Stimulated activated CD8-positive, alpha-beta memory T cell treated with anti-CD3 and anti-CD28 coated beads, Interleukin-7, amount 100 ng/mL, for 1 hour (primary cell): ENCODE data around the gene TNNI2.

Experiments used
- DNase-seq, 2 donors: peaks; one replicate each; pipeline ENCODE4 v3.0.0-alpha.2; 2020; ENCODE audit warnings: low read depth in 2 of 2

TNNI2 gene

DNA sequence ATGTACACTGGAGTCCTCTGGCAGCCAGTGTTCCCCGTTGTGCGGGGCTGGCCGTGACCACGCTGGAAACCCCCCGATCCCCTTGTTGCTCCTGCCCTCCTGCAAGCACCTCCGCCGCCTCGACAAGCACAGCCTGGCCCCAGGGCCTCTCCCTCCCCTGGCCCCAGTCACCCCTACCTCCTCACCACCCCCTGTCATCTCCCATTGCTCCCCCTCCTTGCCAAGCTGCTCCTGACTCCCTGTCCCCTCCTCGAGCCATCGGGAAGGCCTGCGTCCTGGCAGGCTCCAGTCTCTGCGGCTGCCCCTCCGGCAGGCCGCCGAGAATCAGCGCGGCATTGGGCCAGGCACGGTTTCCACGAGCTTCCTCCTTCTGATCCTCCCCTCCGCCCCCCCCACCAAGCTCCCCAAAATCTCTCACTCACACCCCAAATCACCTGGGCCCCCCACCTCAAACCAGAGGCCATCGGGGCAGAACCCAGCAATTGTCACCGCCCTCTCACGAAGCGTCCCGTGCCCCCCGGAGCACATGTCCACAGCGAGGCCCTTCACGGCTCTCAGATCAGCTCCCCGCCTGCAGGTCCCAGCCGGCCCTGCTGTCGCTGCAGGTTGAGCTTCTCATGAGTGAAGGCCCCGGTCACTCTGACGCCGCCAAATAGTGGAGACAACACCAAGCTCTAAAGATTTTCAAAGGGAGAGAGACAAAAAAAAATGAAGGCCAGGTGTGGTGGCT lies 8.4 kb downstream of the TNNI2 start:
- no peak for DNase-seq

DNA sequence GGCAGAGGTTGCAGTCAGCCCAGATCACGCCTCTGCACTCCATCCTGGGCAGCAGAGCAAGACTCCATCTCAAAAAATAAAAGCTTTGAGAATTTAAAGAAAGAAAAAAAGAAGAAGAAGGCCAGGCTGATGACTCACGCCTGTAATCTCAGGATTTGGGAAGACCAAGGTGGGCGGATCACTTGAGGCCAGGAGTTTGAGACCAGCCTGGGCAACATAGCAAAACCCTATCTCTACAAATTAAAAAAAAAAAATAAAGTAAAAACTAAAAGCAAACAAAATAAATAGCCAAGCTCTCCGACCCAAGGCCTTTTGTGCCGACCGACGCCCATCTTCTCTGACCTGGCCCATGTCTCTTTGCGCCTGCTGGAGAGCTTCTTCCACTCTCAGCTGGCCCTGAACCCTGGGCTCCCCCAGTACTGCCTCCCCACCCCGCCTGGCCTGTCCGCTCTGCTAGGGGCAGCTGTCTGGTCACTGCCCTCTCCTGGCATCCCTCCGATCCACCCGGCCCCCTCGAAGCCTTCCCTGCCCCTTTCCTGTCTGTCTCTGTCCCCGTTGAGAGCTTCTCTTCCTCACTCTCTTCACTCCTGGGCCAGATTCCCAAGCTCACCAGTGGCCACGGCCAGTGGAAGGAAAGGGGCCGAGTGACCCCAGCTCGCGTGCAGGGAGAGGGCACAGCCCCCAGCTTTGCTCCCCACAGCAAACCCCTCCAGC lies 9.3 kb downstream of the TNNI2 start:
- DNase-seq: no peak

DNA sequence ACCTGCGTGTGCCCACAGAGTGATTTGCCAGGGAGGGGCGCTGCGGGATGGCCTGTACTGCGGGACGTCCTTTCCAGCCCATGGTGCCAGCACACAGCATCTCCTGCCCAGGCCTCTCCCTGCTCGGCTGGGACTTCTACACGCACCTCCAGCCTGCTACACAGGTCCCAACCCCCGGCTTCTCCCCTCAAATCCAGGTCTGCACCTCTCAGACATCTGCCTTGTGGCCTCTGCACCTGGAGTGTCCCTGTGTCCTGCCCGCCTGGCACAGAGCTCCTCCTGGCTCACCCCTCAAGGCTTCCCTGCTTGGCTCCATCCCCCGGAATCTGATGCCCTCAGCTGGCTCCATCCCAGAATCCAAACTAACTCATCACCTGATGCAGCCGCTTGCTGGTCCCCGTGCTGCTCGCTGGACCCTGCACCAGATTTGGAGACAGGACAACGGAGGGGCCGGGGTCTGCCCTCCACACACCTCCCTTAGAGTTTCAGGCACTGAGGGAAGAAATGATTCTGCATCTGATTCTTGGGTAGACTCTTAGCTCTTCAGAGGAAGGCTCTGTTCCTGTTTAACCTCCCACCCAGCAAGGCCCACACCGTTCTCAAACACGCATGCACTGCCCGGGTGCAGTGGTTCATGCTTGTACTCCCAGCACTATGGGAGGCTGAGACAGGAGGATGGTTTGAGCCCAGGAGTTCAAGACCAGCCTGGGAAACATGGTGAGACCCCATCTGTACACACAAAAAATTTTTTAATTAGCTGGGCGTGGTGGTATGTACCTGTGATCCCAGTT lies 10.1 kb downstream of the TNNI2 start:
- DNase-seq: no peak

DNA sequence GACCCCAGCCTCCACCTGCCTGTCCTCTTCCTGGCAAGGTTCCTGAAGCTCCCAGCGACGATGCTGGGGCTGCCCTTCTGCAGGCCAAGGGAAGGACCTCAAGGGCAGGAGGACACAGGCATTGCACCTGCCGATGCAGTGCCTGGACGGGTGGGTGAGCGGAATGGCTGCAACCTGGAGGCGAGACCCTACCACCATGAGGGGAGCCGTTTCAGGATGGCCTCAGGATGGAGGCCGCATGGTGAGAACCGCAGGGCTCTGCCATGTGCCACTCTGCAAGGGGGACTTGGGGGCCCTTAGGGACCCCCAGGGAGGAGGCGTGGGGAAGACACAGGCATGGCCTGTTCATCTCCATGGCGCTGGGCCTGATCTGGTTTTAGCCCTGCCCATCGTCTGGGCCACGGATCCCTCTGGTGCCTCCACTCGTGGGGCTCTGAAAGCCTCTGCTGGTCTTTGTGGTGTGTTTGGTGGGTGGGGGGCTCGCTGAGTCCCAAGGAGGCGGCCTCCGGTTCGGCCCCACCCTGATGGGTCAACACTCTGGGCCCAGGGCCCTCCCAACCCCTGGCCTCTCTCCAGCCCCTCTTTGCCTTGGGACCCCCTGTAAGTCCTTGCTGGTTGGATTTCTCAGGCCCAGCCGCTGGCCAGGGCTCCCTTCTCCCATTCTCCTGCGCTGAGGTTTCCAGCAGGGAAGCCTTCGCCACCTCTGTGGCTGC lies 12.8 kb downstream of the TNNI2 start:
- DNase-seq: no peak

DNA sequence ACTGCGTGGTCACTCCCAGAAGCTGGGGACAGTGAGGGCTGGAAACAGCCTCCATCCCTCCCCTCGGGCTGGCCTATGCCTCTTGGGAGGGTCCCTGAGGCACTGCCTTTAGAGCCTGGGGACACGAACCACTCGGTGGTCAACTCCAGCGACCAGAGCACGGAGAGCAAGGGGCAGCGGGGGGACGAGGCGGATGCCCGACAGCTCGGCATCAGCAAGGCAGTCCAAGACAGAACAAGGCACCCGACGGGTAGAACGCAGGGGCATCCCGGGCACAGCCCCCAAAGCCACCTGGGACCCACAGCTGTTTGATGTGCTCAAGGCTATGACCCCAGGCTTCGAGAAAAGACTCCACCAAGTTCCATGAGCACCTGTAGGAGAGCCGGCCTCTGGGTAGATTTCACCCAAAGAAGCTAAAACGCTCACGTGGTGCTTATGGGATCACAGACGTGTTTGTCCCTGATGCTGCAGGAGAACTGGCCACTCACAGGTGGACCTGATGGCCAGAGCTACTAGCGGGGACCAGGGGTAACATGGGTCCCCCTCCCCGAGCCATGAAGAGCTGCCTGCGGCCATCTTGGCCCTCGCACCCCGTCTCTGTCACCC lies 13.6 kb downstream of the TNNI2 start:
- DNase-seq: no peak

DNA sequence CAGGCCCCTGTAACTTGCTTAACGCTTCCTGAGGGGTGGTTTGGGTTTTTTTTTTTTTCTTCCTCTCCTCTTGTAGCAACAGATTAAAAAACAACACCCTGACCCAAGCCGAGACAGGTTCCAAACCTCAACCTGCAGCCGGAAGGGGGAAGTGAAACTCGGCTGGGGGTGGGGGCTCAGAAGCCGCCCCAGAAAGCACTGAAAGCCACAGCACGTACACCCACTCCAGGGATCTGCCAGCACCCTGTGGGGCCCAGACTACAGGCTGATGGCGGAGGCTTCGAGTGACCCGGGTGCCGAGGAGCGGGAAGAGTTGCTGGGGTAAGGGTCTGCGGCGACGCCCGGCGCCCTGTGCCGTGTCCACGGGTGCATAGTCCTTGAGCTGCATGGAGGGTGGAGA lies 14.1 kb downstream of the TNNI2 start, which contains the start of gene LSP1:
TSS of gene LSP1 (plus strand) at position 208 of the 400 bp plus-strand sequence. CDS start at position 269, 61 bp downstream.
- peak; percentile 45 to 57 for DNase-seq

DNA sequence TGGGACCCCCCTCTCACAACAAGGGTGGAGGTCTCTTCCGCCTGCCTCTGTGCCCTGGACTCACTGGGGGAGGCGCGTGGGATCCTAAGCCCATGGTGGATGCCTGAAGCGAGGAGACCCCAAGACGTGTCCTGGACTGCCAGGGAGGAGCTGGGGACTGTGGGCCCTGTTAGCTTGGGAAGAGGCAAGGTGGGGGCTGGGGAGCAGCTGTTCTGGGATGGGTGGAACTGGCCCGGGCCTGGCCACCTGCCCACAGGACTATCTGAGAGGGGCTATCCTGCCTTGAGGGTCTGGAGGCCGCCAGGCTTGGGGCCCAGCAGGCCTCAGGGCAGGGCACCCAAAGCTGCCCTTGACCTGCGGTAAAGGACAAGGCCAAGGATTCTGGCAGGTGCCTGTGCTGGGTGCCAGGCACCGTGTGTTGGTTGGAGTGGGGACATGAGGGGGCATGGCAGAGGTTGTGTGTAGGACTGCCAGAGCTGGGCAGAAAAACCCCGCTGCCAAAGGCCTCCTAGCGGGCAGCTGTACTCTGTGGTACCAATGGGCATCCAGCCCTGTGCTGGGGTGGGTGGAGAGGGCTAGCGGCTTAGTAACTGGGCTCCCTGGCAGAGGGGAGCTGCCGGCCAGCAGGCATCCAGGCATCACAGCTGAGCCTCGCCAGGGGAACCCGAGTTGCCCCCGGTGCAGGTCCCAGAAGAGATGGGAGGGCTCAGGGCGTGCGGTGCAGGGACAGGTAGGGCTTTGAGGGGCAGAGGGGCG lies 14.8 kb downstream of the TNNI2 start:
- DNase-seq: no peak

DNA sequence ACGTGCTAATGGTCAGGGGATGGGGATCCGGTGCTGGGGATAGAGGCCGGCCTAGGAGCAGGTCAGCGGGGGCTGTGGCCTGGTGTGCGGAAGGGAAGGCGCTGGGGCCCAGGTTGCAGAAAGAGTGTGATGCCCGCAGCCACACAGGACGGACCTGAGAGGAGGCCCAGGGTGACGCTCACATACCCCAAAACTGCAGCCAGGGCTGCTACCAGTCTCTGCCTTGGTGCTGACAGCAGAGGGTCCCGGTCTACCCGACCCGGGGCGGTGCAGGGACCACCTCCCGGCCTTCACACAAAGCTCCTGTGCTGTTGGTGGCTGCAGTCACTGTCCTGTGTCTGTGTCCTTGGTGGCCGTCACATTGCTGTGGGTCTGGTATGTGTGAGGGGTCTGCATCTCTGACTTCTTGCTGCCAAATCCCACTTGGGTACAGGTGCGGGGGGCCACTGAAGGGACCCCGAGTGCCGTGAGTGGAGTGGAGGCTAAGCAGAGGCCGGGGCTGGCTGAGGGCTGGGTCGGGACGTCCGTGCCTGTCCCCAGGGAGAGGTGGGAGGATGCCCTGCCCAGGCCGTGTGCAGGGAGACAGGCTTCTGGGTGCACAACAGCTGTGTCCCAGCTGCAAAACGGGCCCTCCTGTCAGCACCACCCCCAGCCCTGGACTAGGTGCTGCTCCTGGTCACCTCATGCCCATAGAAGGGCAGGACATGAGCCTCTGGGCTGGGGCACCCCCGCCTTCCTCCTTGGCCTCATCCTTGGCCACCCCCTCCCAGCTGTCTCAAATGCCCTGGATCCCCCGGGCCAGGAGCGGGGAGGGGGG lies 15.6 kb downstream of the TNNI2 start:
- no peak for DNase-seq

DNA sequence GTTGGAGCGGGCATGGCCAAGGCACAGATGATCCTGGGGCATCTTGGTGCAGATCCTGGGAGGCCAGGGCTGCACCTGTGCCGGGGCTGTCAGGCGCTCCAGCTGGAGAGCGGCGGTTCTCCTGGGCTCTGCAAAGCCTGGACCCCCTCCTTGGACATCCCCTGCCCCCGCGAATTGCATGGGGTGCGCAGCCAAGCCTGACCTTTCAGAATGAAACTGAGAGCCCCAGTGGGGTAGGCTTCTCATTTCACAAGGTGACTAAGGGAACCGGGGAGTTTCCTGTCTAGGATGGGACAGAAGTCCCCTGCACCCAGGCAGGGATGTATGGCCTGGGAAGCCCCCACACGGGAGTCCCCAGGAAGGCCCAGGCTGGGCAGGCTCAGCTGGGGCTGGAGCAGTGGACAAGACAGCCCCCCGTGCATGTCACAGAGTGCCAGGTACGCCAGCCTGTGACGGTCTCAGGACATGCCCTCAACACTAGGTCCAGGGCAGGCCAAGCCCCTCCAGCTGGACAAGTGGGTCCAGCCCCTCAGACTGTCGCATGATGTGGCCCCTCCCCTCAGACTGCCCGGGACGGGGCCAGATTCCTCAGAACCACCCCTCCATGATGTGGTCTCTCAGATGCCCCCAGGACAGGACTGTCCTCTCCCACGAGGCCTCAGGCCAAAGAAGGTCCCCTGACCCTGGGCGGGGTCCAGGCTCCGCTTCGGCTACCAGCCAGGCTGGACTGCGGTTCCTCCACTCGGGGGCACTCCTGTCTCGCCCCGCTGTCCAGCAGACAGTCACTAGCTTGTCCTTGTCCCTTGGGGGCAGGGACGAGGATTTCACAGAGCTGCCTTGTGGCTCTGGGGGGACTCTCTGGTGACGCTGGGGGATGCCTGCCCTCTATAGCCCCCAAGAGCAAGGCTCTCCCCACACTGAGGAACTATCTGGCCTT lies 16.4 kb downstream of the TNNI2 start:
- no peak for DNase-seq

DNA sequence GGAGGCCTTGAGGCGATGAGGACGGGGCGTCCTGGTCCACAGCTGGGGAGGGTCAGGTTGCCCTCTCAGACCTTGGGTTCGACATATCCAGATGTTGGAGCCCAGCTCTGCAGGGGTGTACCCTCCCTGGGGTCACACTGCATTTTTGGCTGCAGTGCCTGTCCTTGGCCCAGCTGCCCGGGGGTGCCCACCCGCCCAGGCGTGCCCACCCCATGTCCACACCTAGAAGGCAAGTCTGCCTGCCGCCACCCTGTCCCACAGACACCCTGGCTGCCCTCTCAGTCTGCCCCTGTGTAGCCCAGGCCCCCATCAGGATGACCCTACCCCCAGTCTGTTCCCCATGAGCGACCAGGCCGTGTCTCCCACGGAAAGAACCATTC lies 17.1 kb downstream of the TNNI2 start:
- no peak for DNase-seq

DNA sequence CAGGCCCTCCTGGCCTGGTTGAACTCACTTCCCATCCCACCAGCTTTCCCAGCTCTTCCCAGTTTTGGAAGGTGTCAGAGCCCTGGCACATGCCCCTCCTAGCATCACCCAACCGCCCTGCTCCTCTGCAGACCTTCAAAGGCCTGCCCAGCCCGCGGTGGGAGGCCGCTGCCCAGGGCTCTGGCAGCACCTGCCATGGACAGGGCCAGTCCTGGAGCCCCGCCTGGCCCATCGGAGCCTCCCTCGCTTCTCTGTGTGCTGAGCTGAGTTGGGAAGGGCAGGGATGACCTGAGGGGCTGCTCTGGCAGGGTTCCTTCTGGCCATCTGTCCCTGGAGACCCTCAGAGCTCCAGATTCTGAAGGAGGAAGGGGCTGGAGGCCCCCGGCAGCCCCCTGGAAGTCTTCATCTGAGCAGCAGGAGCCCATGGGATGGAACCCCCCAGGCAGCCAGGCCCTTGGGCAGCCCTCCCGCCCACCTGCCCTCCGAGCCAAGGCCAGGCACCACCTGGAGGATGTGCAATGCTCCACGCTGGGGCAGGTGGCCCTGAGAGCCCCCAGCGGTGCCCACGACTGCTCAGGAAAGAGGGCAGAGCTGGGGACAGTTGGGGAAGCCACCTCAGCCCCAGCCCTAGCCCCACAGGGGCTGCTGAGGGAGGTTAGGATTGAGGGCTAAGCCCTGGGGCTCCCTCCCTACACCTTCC lies 17.7 kb downstream of the TNNI2 start:
- no peak for DNase-seq

DNA sequence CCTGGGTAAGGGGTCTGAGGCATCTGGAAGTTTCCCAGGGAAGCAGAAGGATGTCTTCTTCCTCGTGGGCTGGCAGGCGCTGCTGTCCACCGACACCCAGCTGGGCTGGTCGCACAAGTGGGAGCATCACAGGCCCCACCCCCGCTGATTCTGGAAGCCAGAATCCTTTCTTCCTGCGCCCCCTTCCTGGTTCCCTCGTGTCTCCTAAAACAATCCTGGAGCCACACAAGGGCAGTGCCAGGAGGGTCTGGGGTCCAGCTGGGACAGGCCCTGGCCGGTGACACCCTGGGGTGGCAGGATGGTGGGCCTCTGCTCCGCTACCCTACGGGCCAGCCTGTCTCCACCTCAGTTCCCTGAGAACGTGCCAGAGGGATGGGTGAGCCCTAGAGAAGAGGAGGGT lies 18.3 kb downstream of the TNNI2 start:
- DNase-seq: no peak

DNA sequence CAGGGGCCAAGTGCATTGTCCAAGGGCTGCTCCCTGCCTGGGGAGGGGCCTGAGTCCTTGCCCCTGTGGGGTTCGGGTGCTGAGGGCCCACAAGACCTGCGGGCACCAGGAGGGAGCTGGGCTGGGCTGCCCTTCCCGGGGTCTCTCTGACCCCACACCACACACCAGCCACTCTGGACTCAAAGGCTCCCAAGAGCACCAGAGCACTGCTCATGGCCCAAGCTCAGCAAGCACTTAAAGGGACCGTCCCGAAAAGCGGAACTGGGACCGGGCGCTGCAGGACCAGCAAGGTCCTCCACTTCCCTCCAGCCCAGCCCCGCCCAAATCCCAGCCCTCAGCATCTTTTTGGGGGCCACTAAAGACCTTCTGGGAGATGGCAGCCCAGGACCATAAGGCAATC lies 19.4 kb downstream of the TNNI2 start:
- no peak for DNase-seq

DNA sequence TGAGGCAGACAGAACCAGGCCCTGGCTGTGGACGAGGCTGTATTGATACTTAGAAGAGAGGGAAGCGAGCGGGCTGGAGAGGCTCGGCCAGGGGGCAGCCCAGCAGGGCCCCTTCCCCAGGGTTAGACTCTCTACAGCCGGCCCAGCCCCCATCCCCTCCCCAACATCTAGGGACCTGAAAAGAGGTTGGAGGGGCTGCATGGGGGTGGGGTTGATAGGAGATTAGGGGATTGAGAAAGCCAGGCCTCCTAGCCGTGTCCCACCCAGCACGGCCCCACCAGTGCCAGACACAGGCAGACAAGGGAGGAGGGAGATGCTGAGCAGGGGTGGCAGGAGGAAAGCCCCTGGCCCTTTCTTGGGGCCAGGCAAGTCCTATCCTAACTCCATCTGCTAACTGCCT lies 19.8 kb downstream of the TNNI2 start:
- DNase-seq: no peak

DNA sequence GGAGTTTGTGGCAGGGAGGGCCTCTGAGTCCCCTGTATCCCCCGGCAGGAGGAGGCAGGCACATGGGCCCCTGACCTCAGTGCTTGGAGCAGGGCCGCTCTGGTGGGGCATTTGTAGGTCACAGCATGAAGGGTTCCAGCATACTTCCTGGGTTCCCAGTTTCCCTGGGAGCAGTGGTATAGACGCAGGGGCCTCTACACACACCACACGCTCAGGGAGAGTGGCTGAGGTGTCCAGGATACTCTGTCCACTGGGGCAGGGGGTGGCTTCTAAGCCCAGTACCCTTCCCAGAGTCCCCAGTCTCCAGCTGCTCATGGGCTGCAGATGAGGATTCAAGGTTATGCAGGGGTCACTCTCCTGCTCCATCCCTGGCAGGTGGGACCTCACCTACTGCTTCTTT lies 20.2 kb downstream of the TNNI2 start:
- DNase-seq: no peak

DNA sequence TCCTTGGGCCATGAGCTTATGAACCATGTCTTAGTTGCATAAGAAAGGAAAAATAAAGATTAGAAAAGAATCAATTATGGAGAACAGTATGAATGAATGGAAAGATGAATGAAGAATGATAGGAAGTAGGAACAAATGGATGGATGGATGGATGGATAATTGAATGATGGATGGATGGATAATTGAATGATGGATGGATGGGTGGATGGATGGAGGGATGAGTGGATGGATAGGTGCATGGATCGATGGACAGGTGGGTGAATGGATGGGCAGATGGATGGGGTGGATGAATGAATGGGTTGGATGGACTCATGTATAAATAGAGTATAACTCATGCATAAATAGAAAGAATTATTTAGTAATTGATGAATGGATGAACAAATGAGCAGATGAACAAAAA lies 21.3 kb downstream of the TNNI2 start:
- no peak for DNase-seq

DNA sequence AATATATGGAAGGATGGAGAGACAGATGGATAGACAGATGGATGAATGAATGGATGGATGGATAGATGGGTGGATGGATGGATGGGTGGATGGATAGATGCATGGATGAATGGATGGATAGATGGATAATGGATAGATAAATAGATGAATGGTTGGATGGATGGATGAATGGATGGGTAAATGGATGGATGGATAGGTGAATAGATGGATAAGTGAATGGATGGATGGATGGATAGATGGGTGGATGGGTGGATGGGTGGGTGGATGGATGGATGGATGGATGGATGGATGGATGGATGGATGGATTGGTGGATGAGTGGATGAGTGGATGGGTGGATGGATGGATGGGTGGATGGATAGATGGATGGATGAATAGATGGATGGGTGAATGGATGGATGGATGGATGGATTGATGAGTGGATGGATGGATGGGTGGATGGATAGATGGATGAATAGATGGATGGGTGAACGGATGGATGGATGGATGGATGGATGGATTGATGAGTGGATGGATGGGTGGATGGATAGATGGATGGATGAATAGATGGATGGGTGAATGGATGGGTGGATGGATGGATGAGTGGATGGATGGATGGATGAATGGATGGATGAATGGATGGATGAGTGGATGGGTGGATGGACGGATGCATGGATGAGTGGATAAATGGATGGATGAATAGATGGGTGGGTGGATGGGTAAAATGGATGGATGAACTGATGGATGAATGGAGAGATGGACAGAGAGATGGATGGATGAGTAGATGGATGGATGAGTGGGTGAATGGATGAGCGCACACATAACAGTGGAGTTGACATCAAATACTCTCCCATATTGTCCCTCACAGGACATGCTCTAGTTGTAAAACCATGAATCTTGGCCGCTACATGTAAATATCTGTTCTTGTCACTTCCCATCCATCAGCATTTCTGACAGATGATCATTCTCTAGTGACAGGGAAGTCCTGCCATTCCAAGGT lies 22.9 kb downstream of the TNNI2 start:
- DNase-seq: no peak
